Fibroblast of the aortic adventitia (primary cell): ENCODE results near the gene RBMX. TPM values are rescaled to one million over a fixed set of nuclear protein-coding genes. Genes with fewer than 3 reads are reported as not detected.

Experiments
- DNase-seq: peaks from one replicate; pipeline ENCODE4 v3.0.0-alpha.2; 2010; ENCODE audit warnings: low read depth
- H3K4me3 ChIP-seq: 2 replicates; pipeline ENCODE4 v1.5.1; 2011; ENCODE audit warnings: low read depth, mild to moderate bottlenecking, control low read depth, low read length, moderate library complexity
- CTCF ChIP-seq: IDR thresholded peaks from 2 replicates; pipeline ENCODE4 v1.5.1; 2011; ENCODE audit warnings: mild to moderate bottlenecking, low read length, control low read depth, inconsistent platforms; ENCODE audit not compliant: insufficient read depth
- total RNA-seq: library from RNA; depleted of rRNA; stranded (reverse); fragments of >200 nt; gene quantifications from 2 replicates; pipeline ENCODE4 v1.2.3, GENCODE V29; 2012; ENCODE audit warnings: low replicate concordance

The RBMX gene
- total RNA-seq, 1 donor: 245 TPM

DNA sequence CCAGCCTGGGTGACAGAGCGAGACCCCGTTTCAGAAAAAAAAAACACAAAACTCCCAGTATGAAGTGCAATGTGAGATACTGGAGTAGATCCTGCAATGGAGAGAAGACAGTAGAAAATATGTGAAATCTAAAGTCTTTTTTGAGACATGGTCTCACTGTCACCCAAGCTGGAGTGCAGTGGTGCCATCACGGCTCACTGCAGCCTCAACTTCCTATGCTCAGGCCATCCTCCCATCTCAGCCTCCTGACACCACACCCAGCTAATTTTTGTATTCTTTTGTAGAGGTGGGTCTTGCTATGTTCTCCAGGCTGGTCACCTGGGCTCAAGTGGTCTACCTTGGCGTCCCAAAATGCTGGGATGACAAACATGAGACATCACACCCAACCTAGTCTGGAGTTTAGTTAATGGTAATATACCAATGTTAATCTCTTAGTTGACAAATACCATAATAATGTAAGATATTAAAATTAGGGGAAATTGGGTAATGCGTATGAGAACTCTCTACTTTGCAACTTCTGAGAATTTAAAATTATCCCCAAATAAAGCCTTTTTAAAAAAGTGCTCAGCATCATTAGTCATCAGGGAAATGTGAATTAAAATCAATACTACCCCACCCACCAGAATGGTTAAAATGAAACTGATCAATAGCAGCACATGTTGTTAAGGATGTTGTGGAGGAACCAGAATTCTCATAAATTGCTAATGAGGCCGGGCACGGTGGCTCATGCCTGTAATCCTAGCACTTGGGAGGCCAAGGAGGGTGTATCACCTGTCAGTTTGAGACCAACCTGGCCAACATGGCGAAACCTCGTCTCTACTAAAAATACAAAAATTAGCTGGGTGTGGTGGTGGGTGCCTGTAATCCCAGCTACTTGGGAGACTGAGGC lies 15.0 kb downstream of the RBMX start:
- DNase-seq: no peak
- no peak overlapping the region for H3K4me3 ChIP-seq
- TF ChIP-seq CTCF: no peak

DNA sequence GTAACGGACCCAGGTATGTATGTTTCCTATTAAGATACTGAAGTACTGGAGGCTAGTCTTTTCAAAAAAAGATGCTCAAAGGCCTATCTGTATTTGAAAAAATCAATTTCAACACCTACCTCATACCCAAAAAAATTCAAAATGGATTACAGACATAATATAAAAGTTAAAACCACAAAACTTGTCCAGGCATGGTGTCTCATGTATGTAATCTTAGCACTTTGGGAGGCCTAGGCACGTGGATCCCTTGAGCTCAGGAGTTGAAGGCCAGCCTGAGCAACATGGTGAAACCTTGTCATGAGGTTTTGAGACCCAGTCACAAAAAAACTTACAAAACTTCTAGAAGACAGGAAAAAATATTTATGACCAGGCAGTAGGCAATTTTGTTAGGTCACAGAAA lies 16.7 kb downstream of the RBMX start:
- no peak for TF ChIP-seq CTCF
- DNase-seq: no peak
- H3K4me3 ChIP-seq: no peak overlapping the region

DNA sequence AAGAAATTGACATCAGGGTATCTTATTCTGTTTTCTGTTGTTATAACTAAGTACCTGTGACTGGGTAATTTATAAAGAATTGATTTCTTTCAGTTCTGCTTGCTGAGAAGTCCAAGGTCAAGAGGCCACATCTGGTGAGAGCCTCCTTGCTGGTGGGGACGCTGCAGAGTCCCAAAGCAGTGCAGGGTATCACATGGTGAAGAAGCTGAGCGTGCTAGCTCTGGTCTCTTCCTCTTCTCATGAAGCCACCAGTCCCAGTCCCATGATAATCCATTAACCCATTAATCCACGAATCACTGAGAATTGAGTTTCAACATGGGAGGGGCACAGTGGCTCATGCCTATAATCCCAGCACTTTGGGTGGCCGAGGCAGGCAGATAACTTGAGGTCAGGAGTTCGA lies 18.0 kb downstream of the RBMX start:
- no peak overlapping the region for H3K4me3 ChIP-seq
- DNase-seq: no peak
- no peak for TF ChIP-seq CTCF

- no peak for TF ChIP-seq CTCF
- no peak overlapping the region for H3K4me3 ChIP-seq
- no peak for DNase-seq
Observed at GRCh38 chrX:136861877-136862276, 18.6 kb downstream of the RBMX start.

DNA sequence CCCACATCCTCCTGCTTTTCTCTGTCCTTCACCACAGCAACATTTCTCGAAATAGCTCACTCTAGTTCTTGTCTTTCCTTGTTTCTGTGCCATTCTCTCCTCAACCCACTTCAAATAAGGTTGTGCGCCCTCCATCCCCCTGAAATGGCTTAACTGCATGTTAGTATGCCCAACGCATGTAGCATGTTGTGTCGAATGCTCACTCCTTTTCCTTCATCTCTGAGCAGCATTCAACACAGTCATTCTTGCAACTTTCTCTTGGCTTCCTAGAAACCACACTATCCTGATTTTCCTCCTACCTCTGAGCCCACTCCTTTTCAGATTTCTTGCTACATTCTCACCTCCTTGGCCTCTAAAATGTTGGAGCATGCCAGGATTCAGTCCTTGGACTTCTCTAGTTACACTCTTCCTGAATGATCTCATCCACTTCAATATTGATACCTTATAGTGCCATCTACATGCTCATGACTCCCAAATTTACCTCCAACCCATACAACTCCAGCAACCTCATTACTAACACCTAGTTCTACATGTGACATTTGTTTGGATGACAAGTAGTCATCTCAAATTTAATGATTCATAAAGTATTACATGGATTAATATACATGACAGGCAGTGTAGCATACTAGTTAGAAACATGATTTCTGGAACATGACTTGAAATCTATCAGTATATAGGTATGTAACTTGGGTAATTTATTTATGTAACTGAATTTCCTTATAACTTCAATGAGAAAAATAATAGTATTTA lies 22.3 kb downstream of the RBMX start:
- no peak for DNase-seq
- no peak for TF ChIP-seq CTCF
- H3K4me3 ChIP-seq: no peak overlapping the region

DNA sequence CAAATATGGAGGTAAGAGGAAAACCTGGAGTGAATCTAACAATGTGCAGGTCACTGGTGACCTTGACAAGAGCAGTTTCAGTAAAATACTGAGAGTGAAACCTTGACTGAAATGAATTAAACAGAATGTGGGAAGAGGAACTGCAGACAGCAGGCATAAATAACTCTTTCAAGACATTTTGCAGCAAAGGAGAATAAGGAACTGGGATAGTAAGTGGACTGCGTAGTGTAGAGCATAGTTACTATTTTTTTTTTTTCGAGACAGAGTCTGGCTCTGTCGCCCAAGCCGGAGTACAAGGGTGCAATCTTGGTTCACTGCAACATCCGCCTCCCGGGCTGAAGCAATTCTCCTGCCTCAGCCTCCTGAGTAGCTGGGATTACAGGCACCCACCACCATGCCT lies 24.0 kb downstream of the RBMX start:
- no peak overlapping the region for H3K4me3 ChIP-seq
- TF ChIP-seq CTCF: no peak
- DNase-seq: no peak
